Measurements from ENCODE around the gene EVI5L. TPM values are rescaled to one million over a fixed set of nuclear protein-coding genes. Genes with fewer than 3 reads are reported as not detected.
A peak's percentile ranks its signal among the peaks of the same experiment; 100 is the strongest.

The EVI5L gene
- total RNA-seq, 1 experiment from 2014 or later = 25.7 TPM

DNA sequence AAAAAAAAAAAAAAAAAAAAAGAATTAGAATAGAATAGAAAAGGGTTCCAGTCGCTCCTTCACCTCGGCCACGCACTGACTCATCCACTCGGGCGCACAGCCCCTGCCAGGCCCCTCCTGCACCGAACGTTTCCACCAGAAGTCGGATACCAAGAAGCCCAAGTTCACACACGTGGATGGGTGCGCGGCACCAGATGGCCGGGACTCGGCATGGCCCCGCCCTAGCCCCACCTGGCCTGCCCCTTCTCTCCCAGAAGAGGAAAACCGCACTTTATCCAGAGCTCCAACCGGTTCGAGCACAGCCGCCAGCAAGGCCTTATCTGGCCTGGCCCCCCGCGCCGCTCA, 38.3 kb downstream of the EVI5L start:
- DNase-seq (ENCODE audit: unreplicated experiment) = no peak
- Mint-ChIP-seq H3K27me3 (ENCODE audit: insufficient read depth, unreplicated experiment) (no peaks in the 10 kb centered on the region), H3K4me1 (ENCODE audit: insufficient read depth, unreplicated experiment) (peaks cover 27% of the 10 kb centered on the region), H3K27ac (ENCODE audit: low read depth, unreplicated experiment) (peak overlapping the region; percentile 42), H3K9me3 (ENCODE audit: unreplicated experiment) (no peaks in the 10 kb centered on the region), H3K4me3 (ENCODE audit: unreplicated experiment) (peak overlapping the region; percentile 77), H3K36me3 (ENCODE audit: insufficient read depth, unreplicated experiment) (peaks cover 14% of the 10 kb centered on the region)
- intact Hi-C loops (cut with micrococcal nuclease) = loop anchor here (5.0 kb wide), 1 partner anchor 54 kb away; the partner anchor contains the start of gene SNAPC2
- CTCF ChIA-PET = interaction anchor here (0.6 to 1.9 kb wide), 15 partner anchors 7 to 355 kb away, joined by 3 to 18 read pairs (median 5); partner anchors contain the start of gene MAP2K7
- TF ChIP-seq, protein P1, sequence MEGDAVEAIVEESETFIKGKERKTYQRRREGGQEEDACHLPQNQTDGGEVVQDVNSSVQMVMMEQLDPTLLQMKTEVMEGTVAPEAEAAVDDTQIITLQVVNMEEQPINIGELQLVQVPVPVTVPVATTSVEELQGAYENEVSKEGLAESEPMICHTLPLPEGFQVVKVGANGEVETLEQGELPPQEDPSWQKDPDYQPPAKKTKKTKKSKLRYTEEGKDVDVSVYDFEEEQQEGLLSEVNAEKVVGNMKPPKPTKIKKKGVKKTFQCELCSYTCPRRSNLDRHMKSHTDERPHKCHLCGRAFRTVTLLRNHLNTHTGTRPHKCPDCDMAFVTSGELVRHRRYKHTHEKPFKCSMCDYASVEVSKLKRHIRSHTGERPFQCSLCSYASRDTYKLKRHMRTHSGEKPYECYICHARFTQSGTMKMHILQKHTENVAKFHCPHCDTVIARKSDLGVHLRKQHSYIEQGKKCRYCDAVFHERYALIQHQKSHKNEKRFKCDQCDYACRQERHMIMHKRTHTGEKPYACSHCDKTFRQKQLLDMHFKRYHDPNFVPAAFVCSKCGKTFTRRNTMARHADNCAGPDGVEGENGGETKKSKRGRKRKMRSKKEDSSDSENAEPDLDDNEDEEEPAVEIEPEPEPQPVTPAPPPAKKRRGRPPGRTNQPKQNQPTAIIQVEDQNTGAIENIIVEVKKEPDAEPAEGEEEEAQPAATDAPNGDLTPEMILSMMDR (IDR thresholded peaks at IDR 0.05; ENCODE audit: unreplicated experiment) = no peak
- POLR2A ChIA-PET = interaction anchor here (0.9 to 2.2 kb wide), 8 partner anchors 13 to 85 kb away, joined by 3 to 91 read pairs (median 8); partner anchors contain the start of genes EVI5L, LRRC8E, MAP2K7 and SNAPC2
- no TSS peak for BruUV-seq (replicated peaks)

DNA sequence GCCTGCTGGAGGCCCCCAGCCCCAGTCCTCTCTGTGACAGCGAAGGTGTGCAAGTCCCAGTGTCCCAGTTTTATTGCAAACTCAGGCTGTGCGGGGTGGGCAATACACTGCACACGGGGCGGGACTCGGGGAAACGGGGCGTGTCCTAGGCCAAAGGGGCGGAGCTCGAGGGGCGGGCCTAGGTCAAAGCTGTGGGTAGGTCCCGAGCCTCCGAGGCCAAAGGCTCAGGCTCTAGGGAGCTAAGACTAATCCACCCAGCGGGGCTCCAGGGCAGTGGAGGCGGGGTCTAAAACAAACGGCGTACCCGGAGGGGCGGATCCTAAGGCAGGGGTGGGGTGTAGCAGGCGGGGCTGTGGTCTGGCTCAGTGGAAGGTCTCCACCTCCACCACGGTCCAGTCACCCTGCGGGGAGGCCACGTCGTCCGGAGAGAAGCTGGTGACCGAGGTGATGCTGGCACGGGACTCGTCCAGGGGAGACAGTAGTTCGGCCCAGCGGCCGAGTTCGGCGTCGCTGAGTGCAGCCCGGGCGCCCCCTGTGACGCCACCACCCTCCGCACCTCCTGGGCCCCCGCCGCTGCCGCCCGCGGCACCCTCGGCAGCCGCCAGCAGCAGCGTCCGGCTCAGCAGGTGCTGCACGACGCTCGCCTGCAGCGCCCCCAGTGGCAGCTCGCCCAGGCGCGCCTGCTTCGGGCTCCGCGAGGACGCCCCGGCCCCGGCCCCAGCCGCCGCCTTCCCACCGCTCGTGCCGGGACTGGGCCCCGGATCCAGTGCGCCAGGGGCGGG, 38.8 kb downstream of the EVI5L start:
- Mint-ChIP-seq H3K9me3 (ENCODE audit: unreplicated experiment) (no peaks in the 10 kb centered on the region), H3K4me1 (ENCODE audit: insufficient read depth, unreplicated experiment) (peaks cover 27% of the 10 kb centered on the region), H3K27ac (ENCODE audit: low read depth, unreplicated experiment) (peak overlapping the region; percentile 42), H3K4me3 (ENCODE audit: unreplicated experiment) (peak overlapping the region; percentile 77), H3K27me3 (ENCODE audit: insufficient read depth, unreplicated experiment) (no peaks in the 10 kb centered on the region), H3K36me3 (ENCODE audit: insufficient read depth, unreplicated experiment) (peaks cover 14% of the 10 kb centered on the region)
- BruUV-seq (replicated peaks) = no TSS peak
- CTCF ChIA-PET = interaction anchor here (0.6 to 1.9 kb wide), 30 partner anchors 8 to 1171 kb away, joined by 3 to 18 read pairs (median 4); partner anchors contain the start of genes LRRC8E, MAP2K7 and TRAPPC5
- peak; percentile 91 for DNase-seq (ENCODE audit: unreplicated experiment)
- TF ChIP-seq, protein P1 (IDR thresholded peaks at IDR 0.05; ENCODE audit: unreplicated experiment) = peak; percentile 68
- POLR2A ChIA-PET = interaction anchor here (0.8 to 2.2 kb wide), 16 partner anchors 12 to 188 kb away, joined by 3 to 91 read pairs (median 4); partner anchors contain the start of genes EVI5L, LRRC8E, MAP2K7 and SNAPC2
- intact Hi-C loops (cut with micrococcal nuclease) = loop anchor here (1.0 to 5.0 kb wide), 2 partner anchors 34 to 53 kb away; partner anchors contain the start of genes MAP2K7 and SNAPC2

DNA sequence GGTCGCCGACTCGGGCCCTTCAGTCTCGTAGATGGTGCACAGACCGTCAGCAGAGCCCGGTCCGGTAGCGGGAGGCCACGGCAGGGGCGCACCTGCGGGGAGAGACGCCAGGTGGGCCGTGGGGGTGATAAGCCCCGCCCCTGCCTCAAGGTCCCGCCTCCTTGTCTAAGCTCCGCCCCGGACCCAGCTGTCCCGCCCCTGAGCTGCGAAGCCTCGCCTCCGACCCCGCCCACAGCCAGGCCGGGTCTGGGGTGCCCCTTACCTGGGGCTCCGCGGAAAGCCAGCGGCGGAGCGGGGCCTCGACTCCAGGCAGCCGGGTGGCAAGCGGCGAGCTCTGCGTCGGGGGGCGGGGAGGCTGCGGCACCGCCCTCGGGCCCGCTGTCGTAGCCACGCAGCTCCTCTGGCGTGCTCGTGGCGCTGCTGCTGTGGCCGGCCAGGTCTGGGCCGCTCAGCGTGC, 39.5 kb downstream of the EVI5L start:
- intact Hi-C loops (cut with micrococcal nuclease) = loop anchor here (1.0 to 5.0 kb wide), 2 partner anchors 34 to 53 kb away; partner anchors contain the start of genes MAP2K7 and SNAPC2
- POLR2A ChIA-PET = interaction anchor here (0.6 to 2.2 kb wide), 15 partner anchors 11 to 806 kb away, joined by 3 to 91 read pairs (median 4); partner anchors contain the start of genes EVI5L, LRRC8E, MAP2K7 and SNAPC2
- H3K4me3 Mint-ChIP-seq (ENCODE audit: unreplicated experiment) = peak overlapping the region; percentile 77

More for the DNA sequence above, 39.5 kb downstream of the EVI5L start:
- Mint-ChIP-seq H3K9me3 (ENCODE audit: unreplicated experiment) (no peaks in the 10 kb centered on the region), H3K36me3 (ENCODE audit: insufficient read depth, unreplicated experiment) (peaks cover 14% of the 10 kb centered on the region), H3K4me1 (ENCODE audit: insufficient read depth, unreplicated experiment) (peaks cover 27% of the 10 kb centered on the region), H3K27me3 (ENCODE audit: insufficient read depth, unreplicated experiment) (no peaks in the 10 kb centered on the region), H3K27ac (ENCODE audit: low read depth, unreplicated experiment) (peak overlapping the region; percentile 42)
- CTCF ChIA-PET = interaction anchor here (0.5 to 1.9 kb wide), 29 partner anchors 9 to 1756 kb away, joined by 3 to 18 read pairs (median 4); partner anchors contain the start of genes LRRC8E, MAP2K7 and TRAPPC5
- TF ChIP-seq, protein P1 (IDR thresholded peaks at IDR 0.05; ENCODE audit: unreplicated experiment) = no peak
- DNase-seq (ENCODE audit: unreplicated experiment) = peak; percentile 79
- BruUV-seq (replicated peaks) = no TSS peak
